RWPE1 (cell line): ENCODE results near the gene SLC7A7.
"Not testable (repeated sequence)": the region's sequence is repeated elsewhere in the genome, so short reads cannot be mapped to it uniquely, and the experiment has no call there.

ENCODE experiments used
- CTCF ChIA-PET: fragments of 350-600 bp; sonication (Branson Sonifier 250); formaldehyde crosslinking; extraction: SDS; loops from one replicate; lab custom pipeline; 2021; lab: Yijun Ruan, JAX
- POLR2A ChIA-PET: fragments of 400-600 bp; formaldehyde crosslinking; extraction: SDS; loops from one replicate; lab custom pipeline; 2020; ENCODE audit warnings: antibody characterized with exemption; ENCODE audit not compliant: low non-redundant PET; lab: Yijun Ruan, JAX
- DNase-seq: peaks from one replicate; pipeline ENCODE4 v3.0.0; 2012; ENCODE audit warnings: low spot score
- H3K27ac ChIP-seq: fragments of 450-650 bp; 2 replicates; pipeline ENCODE4 v1.5.1; 2017
- CTCF ChIP-seq: fragments of 450-650 bp; conservative IDR thresholded peaks from 2 replicates; pipeline ENCODE4 v1.5.1; 2017; ENCODE audit warnings: low read depth, mild to moderate bottlenecking

The SLC7A7 gene

DNA sequence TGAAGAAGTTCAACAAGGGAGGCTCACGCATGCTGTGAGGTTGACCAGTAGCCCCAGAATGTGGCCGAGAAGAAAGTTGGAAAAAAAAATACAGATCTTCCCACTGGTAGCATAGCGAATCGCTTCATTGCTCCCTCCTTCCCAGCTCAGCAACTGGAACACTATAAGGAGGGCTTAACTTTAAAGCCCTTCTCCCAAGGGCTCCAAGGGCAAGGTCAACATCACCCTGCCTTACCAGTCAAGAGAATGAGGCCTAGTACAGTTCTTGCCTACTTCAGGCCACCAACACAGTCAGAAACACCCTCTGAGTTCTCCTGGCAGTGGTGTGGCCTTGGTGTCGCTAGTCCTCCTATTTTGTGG is 34.3 kb downstream of the SLC7A7 start:
- TF ChIP-seq CTCF, result no peak

GRCh38 chr14:22780105-22780679 is 35.0 kb downstream of the SLC7A7 start:
- ChIA-PET POLR2A (no interaction called here), CTCF (interaction anchor here (1.2 kb wide), 1 partner anchor 73 kb away, joined by 4 read pairs; no protein-coding TSS in a partner anchor)
- DNase-seq, result no peak

More for the DNA sequence above, 34.3 kb downstream of the SLC7A7 start:
- POLR2A ChIA-PET, result no interaction called here
- DNase-seq, result no peak
- no peak overlapping the region for H3K27ac ChIP-seq
- CTCF ChIA-PET, result interaction anchor here (1.2 kb wide), 1 partner anchor 73 kb away, joined by 4 read pairs; no protein-coding TSS in a partner anchor

DNA sequence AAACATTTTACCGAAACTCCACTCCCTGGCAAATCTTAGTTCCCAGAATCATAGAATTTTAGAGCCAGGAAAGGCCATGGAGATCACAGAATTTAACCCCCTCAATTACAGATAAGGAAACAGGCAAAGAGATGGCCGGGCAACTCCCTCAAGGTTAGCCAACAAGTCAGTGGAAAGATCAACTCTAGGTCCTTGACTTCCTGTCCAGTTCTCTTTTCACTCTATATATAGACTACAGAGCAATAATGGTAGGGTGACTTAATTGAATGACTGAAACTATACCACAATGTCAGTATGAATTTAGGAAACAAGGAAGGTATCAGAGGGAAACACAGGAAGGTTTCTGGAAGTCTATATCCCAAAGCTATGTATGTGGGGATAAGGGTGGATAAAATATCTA is 37.2 kb downstream of the SLC7A7 start:
- CTCF ChIA-PET, result interaction anchor here (0.6 to 2.4 kb wide), 3 partner anchors 34 to 75 kb away, joined by 3 to 9 read pairs (median 7); no protein-coding TSS in a partner anchor
- TF ChIP-seq CTCF, result no peak
- no peak overlapping the region for H3K27ac ChIP-seq
- no peak for DNase-seq
- POLR2A ChIA-PET, result no interaction called here

More at GRCh38 chr14:22780105-22780679, 35.0 kb downstream of the SLC7A7 start:
- H3K27ac ChIP-seq, result no peak overlapping the region
- TF ChIP-seq CTCF, result no peak

DNA sequence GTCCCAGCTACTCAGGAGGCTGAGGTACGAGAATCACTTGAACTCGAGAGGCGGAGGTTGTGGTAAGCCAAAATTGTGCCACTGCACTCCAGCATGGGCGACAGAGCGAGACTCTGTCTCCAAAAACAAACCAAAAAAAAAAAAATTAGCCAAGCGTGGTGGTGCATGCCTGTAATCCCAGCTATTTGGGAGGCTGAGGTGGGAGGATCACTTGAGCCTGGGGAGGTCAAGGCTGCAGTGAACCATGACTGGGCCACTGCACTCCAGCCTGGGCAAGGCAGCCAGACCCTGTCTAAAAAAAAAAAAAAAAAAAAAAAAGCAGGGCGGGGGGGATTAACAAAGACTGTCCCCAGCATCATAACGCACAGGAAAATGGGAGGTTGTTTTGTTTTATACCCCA is 38.4 kb downstream of the SLC7A7 start:
- H3K27ac ChIP-seq, POLR2A ChIA-PET, DNase-seq: not testable (repeated sequence)
- CTCF ChIA-PET, result interaction anchor here (0.5 to 0.9 kb wide), 3 partner anchors 70 to 600 kb away, joined by 3 to 5 read pairs (median 3); no protein-coding TSS in a partner anchor

DNA sequence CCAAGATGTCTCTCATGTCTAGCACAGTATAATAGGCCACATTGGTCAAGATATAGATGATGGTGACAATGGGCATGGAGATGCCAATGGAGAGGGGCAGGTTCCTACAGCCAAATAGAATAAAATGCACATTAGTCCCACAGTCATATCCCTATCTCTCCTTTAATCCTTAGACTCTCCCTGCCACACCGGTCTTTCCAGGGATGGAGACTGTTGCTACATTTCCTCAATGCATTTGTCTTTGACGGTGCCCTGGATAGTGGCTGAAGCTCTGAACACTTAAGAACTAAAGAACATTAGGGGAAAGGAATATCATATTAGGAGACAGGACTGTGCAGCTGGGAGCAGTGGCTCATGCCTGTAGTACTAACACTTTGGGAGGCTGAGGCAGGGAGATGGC is 39.0 kb downstream of the SLC7A7 start:
- DNase-seq, result no peak
- POLR2A ChIA-PET, result no interaction called here
- no peak overlapping the region for H3K27ac ChIP-seq
- TF ChIP-seq CTCF, result no peak
- CTCF ChIA-PET, result interaction anchor here (0.6 to 0.9 kb wide), 3 partner anchors 59 to 601 kb away, joined by 3 to 5 read pairs (median 3); no protein-coding TSS in a partner anchor

- CTCF ChIA-PET, result interaction anchor here (1.0 kb wide), 1 partner anchor 204 kb away, joined by 3 read pairs; no protein-coding TSS in a partner anchor
- no peak for TF ChIP-seq CTCF
- no peak for DNase-seq
- POLR2A ChIA-PET, result interaction anchor here (0.7 to 0.8 kb wide), 2 partner anchors 9 to 106 kb away, joined by 3 read pairs; no protein-coding TSS in a partner anchor
- H3K27ac ChIP-seq, result no peak overlapping the region
These were observed 41.1 kb downstream of the SLC7A7 start for GRCh38 chr14:22774011-22774706.
